ENCODE data around the gene B9D1.

Gene B9D1

DNA sequence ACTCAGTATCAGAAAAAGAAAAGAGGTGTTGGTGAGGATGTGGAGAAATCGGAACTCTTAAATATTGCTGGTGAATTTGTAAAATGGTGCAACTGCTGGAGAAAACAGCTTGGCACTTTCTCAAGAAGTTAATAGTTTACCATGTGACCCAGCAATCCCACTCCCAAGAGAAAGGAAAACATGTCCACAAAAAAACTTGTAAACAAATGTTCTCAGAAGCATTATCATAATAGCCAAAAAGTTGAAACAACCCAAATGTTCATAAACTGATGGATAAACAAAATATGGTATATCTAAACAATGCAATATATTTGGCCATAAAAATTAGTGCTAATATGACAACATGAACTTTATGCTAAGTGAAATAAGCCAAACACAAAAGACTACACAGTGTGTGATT, 13.2 kb upstream of the B9D1 start:
- DNase-seq = no peak

DNA sequence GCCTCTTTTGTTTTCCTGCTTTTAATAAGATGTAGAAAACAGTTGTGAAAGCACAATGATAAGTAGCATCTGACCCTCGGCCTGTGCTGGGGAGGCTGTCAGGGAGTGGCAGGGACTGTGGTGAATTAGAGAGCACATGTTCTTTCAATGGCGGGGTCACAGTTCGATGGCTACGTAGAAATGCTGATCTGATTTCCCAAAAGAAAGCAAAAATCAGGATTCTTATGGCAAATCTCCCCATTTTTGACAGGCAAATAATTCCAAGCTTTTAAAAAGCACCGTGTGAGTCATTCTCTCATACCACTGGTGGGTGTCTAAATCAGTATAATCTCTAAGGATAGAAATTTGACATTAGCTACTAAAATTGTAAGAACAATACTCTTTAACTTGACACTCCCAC, 11.6 kb upstream of the B9D1 start:
- DNase-seq = no peak

DNA sequence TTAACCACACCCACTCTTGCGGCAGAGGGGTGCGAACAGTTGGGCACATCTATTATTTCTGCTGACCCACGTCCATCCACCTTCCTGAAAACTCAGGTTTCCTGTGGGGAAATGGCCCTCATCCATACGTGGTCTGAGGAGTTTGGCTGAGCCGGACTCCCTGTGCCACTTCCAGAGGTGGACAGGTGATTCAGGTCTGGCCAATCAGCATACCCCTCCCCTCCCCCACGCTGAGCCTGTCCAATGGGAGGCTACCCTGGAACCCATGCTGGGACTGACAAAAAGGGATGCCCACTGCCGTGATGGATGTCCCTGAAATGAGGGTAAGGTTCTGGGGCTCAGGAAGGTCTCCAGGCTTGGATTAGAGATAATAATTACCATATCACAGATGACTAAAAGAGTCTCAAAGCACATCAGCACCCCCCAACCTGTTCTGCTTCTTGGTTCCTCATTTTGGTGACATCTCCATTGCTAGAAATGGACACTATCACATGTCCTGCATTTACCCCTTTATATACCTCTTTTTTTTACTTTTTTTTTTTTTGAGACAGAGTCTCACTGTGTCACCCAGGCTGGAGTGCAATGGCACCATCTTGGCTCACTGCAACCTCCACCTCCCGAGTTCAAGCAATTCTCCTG, 10.5 kb upstream of the B9D1 start:
- DNase-seq = no peak

DNA sequence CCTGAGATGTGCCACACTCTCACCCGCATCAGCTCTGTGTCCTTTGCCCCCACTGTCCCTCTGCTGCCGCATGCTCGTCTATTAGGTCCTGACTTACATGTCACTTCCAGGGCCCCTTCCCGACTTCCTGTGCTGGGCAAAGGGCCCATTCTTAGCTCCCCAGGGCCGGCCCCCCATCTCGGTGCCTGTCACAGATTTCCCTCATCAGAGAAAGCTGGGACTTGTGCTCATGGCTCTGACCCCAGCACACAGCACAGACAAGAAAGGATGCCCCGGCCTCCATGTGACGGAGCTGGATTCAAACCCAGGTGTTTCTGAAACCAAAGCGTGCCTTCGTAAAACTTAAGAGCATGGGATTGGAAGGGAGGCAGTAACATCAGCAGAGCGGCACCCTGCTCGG, 9.9 kb upstream of the B9D1 start:
- no peak for DNase-seq

DNA sequence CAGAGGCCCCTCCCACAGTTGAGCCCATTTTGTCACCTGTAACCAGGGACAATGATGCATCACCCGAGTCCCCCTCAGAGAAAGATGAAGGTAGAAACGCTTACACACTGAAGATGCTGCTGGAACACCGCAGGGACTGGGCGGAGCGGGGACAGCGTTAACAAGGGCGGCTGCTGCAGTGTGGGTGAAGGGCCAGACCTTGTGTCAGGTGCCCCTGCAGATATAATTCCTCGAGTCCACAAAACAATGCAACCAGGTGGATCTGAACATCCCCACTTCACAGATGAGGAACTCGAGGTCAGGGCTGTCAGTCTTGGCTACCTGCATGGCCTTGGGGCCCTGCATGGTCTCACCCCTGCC, 9.5 kb upstream of the B9D1 start:
- no peak for DNase-seq

DNA sequence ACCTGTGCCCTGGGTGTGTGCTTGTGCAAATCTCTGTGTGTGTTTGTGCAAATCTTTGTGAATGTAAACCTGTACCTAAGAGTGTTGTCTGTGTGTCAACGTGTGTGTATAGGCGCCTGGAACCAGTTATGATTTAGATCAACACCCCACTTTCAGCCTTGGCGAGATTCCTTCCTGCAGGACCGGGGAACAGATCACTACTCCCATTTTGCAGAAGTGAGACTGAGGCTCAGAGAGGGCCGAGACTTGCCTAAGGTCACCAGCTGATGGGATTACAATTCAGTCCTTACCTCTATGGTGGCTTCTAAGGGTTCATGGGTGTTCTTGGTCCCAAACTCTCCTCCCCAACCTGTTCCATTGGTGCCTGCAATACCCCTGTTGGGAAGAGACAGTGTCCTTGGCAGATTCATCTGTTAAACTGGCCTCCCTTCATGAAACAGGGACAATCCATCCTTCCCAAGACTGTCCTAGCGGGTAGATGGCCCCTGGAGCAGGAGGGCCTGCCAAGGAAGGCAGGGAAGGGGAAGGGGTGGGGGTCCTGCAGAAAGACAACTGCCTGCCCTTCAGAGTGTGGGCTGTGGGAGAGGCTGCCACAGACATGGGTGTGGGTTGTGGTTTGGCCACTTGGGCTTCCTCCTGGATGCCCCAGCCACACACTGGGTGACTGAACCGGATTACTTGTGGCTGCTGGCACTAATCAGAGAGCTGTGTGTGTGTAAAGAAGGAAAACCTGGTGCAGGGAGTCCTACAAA, 8.9 kb upstream of the B9D1 start:
- DNase-seq = no peak

DNA sequence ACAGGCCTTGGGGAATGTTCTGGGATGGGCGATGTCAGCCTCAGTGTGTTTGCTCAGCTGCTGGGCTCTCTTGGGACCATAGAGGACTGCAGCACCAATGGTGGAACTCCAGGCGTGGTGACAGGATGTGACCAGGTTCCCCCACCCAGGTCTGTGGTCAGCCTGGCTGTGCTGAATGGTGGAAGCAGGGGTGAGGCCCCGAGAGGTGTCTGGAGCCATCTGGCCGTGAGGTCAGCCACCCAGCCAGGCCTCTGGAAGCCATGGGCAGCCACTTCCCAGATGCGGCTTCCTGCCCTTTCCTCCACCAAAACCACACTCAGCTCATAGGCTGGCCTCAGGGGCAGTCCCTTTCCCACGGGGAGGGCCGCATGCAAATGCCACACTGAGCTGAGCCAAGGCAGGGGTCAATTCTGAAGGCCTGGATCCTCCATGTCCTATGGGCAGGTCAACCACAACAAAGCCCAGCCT, 8.0 kb upstream of the B9D1 start:
- no peak for DNase-seq

DNA sequence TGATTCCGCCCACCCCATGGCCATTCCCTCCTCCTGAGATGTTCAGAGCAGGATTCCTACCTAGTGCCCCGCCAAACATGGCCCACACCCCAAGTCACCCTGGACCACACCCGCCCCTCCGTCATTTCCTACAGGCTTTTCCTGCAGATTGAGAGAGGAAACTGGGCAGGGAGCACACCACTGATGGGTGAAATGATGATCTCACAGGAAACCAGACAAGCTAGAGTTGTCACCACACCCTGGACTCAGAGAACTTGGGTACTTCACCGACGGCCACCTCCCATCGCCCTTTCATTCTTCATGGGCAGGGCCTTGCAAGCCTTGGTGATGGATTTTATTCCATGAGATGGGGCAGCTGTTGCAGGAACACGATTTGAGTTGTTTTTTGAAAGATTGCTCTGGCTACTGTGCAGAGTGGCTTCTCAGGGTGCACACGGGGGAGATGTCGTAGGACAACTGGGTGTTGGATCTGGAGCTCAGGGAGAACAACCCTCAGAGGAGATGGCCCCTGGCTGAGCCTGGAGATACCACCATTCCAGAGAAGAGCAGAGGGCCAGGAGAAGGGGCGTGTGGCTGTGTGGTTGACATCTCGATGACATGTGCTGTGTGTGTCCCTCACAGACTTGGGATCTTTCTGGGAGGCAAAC, 7.4 kb upstream of the B9D1 start:
- no peak for DNase-seq

DNA sequence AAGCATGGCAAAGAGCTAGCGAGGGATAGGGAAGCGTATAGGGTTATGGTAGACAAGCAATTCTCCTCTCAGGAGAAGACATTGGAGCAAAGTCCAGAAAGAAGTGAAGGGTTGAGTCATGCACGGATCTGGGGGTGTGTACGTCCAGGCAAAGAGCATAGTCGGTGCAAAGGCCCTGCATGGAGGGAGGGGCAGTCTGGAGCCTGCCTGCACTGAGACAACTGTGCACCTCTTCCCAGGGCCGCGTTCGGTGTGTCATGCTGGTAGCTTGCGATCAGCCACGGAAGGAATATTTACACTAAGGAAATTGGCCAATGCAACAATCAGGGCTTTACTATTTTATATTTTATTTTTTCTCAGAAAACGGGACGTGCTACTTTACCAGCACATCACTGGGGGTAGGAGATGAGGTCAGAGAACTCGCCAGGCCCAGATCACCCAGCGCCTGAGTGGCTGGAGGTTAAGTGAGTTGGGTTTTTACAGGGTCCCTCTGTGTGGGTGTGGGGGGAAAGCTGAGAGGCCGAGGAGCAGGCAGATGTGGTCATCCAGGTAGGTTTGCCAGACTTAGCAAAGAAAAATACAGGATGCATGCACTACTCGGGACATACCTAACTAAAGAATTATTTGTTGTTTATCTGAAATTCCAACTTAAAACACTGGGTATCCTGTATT, 6.7 kb upstream of the B9D1 start:
- DNase-seq = no peak

DNA sequence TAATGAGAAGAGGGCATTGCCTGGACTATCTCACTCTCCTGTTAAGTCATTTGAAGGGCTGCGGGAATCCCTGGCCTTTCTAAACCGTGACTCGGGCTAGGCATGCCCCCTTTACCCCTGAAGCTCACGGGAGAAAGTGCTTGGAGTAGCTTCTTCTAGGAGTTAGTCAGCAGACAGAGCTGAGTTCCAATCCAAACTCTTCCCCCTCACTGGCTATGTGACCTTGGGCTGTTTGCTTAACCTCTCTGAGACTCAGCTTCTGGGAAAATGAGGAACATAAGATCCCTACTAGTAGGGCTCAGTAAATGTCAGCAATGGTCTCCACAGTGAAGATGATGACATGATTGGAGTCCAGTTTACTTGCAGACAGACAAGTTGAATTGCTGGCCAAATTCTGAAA, 5.7 kb upstream of the B9D1 start:
- no peak for DNase-seq

DNA sequence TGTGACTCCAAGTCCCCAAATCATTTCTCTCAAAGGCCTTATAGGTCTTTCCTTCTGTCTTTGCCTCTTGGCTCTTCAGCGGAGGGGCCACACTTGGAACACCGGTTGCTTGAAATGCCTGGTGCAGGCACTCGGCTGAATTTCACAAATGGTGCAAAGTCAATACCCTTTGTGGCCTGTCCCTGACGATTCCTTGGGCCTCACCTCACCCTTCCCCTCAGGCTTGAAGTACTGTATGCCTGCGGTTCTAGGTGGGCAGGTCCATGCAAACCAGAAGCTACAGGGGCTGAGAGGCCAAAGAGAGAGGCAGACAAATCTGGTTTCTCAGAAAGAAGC, 4.1 kb upstream of the B9D1 start:
- DNase-seq = no peak

DNA sequence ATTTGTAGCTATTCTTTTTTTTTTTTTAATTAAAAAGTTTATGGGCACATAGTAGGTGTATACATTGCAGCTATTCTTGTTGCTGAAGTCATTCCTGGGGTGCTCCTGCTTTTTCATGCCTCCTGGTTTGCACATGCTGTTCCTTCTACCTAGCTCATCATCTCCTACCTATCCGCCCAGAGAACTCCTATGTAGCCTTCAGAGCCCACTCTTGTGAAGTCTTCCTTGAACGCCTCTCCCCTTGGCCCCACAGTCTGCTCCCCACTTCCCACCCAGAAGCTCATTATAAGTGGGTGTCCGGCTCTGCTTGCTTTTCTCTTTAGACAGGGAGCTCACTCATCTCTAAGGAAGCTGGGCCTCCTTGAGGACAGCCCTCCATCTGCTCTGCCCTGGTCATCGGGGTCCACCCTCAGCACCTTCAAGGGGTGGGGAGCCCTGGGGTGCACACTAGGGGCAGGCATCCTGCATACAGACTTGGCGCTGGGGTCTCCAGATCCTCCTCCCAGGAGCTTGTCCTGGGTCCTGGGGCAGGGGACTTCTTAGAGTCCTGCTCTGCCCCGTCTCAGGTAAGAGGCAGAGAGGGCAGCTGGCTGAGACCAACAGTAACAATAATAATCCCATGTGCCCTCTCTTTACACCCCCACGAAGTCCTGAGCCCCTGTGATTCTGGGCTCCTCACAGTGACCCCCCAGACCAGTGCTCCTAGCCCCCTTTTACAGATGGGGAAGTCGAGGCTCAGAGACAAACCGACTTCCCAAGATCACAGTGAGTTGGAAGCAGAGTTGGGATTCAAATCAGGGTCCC, 3.5 kb upstream of the B9D1 start:
- no peak for DNase-seq

DNA sequence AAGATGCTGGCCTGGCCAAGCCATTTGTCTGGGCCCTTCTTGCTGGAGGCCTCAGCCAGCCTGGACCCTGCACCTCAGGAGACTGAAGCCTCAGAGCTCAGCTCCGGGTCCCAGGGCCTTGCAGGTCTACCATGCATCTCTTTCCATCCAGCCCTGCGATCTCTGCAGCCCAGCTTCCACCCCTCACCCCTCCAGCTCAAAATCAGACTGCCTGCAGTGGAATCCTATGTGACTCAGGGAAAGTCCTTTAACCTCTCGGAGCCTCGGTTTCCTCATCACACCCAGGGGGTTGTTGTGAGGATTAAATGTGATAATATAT, 2.9 kb upstream of the B9D1 start:
- no peak for DNase-seq

DNA sequence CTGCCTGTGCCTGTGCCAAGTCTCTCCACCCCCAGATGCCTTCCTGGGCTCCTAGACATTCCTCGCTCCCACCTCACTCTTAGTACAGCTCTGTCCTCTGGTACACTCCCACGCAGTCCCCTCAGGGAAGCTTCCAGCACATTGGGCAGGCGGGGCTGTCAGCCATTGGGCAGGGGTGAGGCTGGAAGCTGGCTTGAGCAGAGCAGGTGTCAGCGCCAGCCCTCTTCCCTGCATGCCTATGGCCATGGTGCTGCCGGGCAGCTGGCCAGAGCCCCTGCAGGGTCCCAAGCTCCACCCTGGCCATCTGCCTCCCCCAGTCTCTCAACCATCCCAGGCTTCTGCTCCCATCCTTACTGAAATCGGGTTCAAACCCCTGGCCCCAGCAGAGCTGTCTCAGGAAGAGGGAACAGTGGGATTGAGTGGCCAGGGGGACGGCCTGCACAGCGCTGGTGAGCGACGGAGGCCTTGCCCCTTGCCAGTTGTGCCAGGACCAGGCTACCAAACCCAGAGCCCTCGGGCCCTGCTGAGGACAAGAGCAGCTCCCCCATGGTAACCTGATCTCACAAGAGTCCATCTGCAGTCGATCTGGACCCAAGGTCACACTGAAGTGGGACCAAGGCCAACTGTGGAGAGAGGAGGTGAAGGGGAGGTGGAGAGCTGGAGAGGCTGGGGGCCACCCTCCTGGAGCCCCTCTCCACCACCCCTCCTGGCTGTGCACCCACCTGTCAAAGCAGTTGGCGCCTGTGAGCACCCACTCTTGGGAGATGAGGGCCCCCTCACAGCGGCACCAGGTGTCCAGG, 2.4 kb upstream of the B9D1 start:
- DNase-seq = no peak

DNA sequence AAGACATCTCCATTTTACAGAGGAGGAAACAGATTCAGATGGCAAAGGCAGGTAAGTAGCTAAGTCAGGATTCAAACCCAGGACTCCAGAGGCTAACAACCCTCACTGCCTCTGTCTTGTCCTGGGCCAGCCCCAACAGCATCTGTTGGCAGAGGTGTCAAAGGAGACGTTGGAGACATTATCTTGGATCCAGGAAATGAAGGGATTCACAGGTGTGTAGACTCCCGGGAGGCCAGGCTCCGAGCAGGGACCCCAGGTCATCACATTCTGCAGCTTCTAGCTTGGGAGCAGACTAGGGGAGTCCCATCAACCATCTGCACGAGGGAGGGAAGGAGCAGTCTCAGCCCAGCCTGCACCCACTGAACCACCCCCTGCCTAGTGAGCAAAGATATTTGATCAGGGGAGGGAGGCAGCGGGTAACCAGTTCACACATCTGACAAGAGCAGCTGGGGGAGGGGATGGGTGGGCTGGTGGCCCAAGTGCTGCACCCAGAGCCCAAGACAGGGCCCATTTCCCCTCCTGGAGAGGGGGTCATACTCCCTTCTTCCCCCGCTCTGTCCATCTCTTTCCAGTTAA, 1.0 kb upstream of the B9D1 start:
- no peak for DNase-seq

DNA sequence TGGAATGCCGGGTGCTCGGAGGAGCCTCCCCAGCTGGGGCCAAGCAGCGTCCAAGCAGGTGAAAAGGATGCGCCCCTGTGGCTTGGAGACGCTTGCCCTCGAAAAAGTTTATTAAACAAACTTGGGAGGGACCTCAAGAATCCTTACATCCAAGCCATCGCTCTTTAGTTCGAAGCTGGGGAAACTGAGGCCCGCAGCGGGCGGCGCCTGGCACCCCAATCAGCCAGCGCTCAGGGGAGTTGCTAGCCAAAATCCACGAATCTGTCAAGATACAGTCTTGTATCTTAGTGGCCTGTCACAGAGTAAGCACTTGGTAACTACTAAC, 553 bp upstream of the B9D1 start:
- DNase-seq = no peak

DNA sequence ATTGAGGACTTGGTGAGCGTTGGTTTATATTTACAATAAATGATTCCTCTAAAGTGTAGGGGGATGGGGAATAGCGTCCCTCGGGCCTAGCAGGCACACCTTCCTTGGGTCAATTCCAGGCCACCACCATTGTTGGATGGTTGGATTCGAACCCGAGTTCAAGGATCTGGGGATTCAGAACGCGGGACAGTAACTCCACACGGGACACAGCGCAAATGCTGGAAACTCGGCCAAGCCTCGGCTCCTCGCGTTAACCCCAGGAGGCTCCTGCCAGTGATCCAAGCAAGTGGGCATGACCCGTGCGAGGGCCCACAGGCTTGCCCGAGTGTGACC, 613 bp downstream of the B9D1 start:
- DNase-seq = no peak

DNA sequence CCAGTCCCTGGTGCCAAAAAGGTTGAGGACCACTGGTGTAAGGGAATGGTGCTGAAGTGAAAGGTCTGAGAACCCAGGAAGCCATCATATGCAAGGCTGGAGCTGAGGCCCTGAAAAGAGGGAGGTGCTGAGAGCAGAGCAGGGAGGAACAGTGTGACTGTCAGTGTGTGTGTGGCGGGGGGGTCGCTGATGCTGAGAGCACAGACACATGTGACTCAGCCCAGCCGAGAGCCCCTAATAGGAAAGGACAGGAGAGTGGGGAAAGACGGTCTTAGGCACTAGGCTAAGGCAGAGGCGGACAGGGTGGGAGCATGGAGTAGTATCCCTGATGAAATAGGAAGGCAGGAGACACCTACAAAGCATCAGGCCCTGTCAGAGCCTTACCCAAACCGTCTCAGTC, 1.2 kb downstream of the B9D1 start:
- DNase-seq = no peak

DNA sequence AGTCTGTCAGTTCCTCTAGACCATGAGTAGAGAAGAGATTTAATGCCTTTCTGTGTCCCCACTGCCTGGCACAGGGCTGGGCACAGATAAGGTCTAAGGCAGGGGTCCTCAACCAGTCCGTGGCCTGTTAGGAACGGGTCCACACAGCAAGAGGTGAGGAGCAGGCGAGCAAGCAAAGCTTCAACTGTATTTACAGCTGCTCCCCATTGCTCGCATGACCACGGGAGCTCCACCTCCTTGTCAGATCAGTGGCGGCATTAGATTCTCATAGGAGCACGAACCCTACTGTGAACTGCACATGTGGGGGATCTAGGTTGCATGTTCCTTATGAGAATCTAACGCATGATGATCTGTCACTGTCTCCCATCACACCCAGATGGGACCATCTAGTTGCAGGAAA, 1.8 kb downstream of the B9D1 start:
- no peak for DNase-seq

DNA sequence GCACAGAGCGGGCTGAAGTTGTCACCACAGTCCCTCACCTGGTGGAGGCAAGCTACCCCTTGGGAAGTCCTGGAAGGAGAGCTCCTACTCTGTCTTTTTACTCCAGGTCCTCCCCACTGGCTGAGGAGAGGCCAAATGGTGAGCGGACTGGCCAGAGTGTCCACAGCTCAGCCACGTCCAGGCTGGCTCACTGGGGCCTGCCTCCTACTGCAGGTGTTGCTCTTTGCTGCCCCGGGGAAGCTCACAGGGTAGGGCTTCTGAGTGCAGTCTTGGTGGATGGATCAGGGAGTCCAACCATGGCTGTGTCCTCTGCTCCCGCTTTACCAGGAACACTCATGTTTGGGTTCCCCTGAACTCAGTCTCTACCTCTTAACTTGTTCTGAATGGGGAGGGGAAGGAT, 2.7 kb downstream of the B9D1 start:
- no peak for DNase-seq

DNA sequence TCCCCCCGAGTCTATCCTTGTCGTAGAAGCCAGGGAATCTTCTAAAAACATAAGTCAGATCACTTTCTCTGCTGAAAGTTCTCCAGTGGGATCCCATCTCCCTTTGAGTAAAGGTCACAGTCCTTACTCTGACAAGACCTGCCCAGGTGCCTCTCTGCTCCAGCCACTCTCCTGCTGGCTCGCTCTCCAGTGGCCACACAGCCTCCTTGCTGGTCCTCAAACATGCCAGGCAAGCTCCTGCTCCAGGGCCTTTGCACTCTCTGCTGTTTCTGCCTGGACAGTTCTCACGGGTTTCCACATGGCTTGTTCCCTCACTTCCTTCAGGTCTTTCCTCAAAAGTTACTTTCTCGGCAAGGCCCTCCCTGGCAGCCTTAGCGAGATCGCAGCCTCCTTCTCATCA, 3.4 kb downstream of the B9D1 start:
- no peak for DNase-seq

DNA sequence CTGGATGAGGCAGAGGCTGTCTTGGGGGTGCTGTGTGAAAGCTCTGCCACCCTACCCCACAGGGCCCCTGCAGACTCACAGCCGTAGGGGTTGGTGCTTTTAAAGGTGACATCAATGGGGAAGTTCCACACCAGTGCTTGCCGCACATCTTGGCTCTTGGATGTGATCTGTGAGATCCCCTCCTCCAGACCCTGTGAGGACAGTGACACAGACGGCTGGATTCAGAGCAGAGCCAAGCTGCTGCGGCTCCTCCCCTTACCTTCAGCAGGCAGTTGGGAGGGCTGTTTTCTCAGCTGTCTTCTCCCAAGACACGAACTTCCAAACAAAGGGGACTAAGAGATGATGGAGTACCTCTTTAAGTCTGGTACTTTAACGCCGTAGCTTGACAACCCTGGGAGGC, 4.8 kb downstream of the B9D1 start:
- no peak for DNase-seq

DNA sequence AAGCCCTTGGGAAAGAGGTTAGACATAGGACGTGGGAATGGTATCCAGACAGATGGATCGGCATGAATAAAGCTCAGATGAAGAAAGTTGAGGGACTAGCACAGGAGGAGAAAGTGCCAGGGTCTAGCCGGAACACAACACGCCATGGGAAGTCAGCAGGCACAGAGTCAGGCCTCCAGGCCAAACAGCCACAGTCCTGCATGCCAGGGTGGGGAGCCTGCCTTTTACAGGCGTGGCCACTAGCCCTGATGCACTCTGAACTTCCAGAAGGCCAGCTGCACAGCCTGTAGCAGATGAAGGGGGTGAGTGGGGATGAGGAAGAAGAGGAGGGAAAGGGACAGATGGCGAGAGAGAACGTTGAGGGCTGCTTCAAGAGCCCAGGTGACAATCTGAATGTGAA, 5.2 kb downstream of the B9D1 start:
- DNase-seq = no peak

All from KG1 (cell line).